Activated B cell treated with CpG ODN at 0.5 μM for 24 hours (primary cell): Measurements from ENCODE around the gene NAPG. TPM values are rescaled to one million over a fixed set of nuclear protein-coding genes. Genes with fewer than 3 reads are reported as not detected.
A peak's percentile ranks its signal among the peaks of the same experiment; 100 is the strongest.

Experiments used
- ATAC-seq: fragments of 200-7000 bp; cut with Tn5 transposase; one replicate; pipeline ENCODE4 v1.10.0; 2021; ENCODE audit warnings: low read depth, mild to moderate bottlenecking, moderate library complexity
- CTCF ChIA-PET: fragments of 350-600 bp; sonication (Branson Sonifier 250); formaldehyde crosslinking; loops from one replicate; lab custom pipeline; 2021; ENCODE audit warnings: antibody characterized with exemption; lab: Charles Lee
- POLR2A ChIA-PET: fragments of 350-600 bp; sonication (Branson Sonifier 250); formaldehyde crosslinking; loops from one replicate; lab custom pipeline; 2021; ENCODE audit warnings: antibody characterized with exemption; lab: Charles Lee
- DNase-seq: peaks from one replicate; pipeline ENCODE4 v3.0.0; 2022
- H3K27ac Mint-ChIP-seq: one replicate; pipeline ENCODE4 v1.8.0; 2020; ENCODE audit warnings: mixed read lengths
- H3K27me3 Mint-ChIP-seq: one replicate; pipeline ENCODE4 v1.8.0; 2021; ENCODE audit warnings: mixed read lengths
- H3K36me3 Mint-ChIP-seq: one replicate; pipeline ENCODE4 v1.8.0; 2021; ENCODE audit warnings: low read depth, mixed read lengths
- H3K4me1 Mint-ChIP-seq: one replicate; pipeline ENCODE4 v1.8.0; 2021; ENCODE audit warnings: mixed read lengths
- H3K4me3 Mint-ChIP-seq: one replicate; pipeline ENCODE4 v1.8.0; 2020; ENCODE audit warnings: mild to moderate bottlenecking, mixed read lengths
- H3K9me3 Mint-ChIP-seq: one replicate; pipeline ENCODE4 v1.8.0; 2020; ENCODE audit warnings: mixed read lengths
- intact Hi-C: fragments of 100-400 bp; cut with micrococcal nuclease; formaldehyde crosslinking; loops from one replicate; pipeline ENCODE4 v1.15.1; 2024
- total RNA-seq: library from RNA; stranded (reverse); gene quantifications from 2 replicates; pipeline ENCODE4 v1.2.3, GENCODE V29; 2022
- TF ChIP-seq, protein P1 (sequence below): fragments of 200-600 bp; IDR thresholded peaks from one replicate; pipeline ENCODE4 v1.8.0; 2022; ENCODE audit warnings: antibody characterized with exemption, mild to moderate bottlenecking

Gene NAPG
- total RNA-seq, 1 donor from 2014 or later: 33.3 TPM

DNA sequence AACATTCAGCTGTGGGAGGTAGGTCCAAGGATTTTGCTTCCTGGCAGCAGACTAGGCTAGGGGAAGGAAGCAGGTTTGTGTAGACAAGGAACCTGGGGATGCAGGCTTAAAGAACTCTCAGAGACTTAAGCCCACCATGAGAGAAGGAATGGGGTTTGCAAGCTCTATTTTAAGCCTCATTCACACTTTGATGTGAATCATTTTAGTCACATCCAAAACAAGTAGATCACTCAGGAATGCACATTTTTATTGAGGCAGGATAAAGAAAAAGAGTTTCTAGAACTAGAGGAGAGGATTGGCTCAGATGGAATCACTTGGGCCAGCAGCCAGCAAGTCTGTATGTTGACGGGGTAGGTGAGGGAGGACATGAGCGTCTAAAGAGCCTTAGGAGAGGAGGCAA lies 3.3 kb upstream of the NAPG start:
- POLR2A ChIA-PET: no interaction called here
- Mint-ChIP-seq H3K36me3 (peaks cover 6% of the 10 kb centered on the region), H3K9me3 (peaks cover 1% of the 10 kb centered on the region), H3K27me3 (peaks cover 3% of the 10 kb centered on the region), H3K27ac (no peak overlapping the region), H3K4me1 (peaks cover 30% of the 10 kb centered on the region), H3K4me3 (no peak overlapping the region)
- intact Hi-C loops: loop anchor here (10.0 kb wide), 4 partner anchors 848 to 1918 kb away; partner anchors contain the start of genes AFG3L2, RAB12 and TWSG1
- DNase-seq (no peak), ATAC-seq (no peak)
- TF ChIP-seq, protein P1, sequence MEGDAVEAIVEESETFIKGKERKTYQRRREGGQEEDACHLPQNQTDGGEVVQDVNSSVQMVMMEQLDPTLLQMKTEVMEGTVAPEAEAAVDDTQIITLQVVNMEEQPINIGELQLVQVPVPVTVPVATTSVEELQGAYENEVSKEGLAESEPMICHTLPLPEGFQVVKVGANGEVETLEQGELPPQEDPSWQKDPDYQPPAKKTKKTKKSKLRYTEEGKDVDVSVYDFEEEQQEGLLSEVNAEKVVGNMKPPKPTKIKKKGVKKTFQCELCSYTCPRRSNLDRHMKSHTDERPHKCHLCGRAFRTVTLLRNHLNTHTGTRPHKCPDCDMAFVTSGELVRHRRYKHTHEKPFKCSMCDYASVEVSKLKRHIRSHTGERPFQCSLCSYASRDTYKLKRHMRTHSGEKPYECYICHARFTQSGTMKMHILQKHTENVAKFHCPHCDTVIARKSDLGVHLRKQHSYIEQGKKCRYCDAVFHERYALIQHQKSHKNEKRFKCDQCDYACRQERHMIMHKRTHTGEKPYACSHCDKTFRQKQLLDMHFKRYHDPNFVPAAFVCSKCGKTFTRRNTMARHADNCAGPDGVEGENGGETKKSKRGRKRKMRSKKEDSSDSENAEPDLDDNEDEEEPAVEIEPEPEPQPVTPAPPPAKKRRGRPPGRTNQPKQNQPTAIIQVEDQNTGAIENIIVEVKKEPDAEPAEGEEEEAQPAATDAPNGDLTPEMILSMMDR: no peak
- CTCF ChIA-PET: interaction anchor here (1.5 to 1.7 kb wide), 3 partner anchors 490 to 551 kb away, joined by 3 to 12 read pairs (median 6); no protein-coding TSS in a partner anchor

DNA sequence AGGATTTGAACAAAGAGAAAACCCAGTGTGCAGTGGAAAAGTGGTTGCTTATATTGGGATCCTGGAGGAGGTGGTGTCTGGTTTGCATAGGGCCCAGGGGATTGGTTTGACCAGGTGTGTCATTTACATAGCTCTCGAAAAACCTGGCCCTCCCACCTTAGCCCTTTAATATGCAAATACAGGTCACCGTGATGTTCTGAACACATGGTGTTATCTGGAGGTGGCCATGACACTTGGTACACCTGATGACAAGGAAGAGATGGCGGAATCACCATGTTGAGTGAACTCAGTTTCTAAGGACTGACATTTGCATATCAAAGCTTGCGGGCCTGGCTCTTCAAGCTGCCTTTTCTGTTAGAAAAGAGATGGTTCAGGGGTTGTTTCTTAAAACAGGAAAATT lies 2.3 kb upstream of the NAPG start:
- H3K4me1 Mint-ChIP-seq: peaks cover 37% of the 10 kb centered on the region
- no peak overlapping the region for H3K4me3 Mint-ChIP-seq
- no peaks in the 10 kb centered on the region for H3K9me3 Mint-ChIP-seq
- H3K27me3 Mint-ChIP-seq: peaks cover under 1% of the 10 kb centered on the region
- H3K36me3 Mint-ChIP-seq: peaks cover 6% of the 10 kb centered on the region
- no peak for ATAC-seq
- no peak overlapping the region for H3K27ac Mint-ChIP-seq
- ChIA-PET CTCF (interaction anchor here (1.7 kb wide), 2 partner anchors 491 to 552 kb away, joined by 6 to 12 read pairs; no protein-coding TSS in a partner anchor), POLR2A (no interaction called here)
- DNase-seq: no peak
- intact Hi-C loops: loop anchor here (10.0 kb wide), 4 partner anchors 849 to 1919 kb away; partner anchors contain the start of genes AFG3L2, RAB12 and TWSG1
- TF ChIP-seq, protein P1: no peak

DNA sequence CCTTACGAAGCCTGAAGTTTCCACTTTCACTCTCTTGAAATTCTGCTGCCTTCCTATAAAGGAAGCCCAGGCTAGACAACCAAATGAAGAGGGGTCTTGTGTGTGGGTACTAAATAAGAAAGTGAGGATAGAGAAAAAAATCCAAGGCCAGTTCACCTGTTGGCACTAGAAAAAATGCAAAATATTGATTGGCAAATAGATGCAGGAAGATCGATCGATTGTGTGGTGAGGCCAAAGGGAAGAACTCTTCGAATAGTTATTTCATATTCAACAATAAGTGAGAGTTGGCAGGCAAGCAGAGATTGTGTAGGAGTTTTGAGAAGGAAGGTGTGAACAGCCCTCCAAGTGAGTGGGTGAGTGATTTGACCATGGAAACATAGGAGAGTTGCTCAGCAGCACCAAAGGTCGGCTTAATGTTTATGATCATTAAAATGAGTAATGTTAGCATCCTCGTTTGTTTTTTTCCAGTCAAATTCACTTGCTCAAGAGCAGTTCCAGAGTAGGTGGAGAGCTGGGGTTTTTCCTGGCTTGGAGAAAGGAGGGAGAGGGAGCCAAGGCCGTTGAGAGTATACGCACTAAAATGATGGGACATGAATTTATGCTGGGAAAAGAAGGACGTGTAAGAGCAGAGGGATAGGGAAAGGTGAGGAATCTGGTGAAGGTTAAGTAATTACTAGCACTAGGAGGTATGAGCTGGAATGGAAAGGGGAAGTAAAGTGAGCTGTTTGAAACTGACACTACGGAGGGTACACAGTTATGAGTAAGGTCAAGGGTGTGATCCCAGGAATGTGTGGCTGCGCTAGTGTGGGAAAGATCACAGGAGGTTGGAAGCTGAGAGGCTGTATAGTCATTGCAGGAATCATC lies 1.1 kb upstream of the NAPG start:
- Mint-ChIP-seq H3K4me1 (peaks cover 45% of the 10 kb centered on the region), H3K36me3 (peaks cover 6% of the 10 kb centered on the region), H3K27ac (peak overlapping the region; percentile 96), H3K27me3 (no peaks in the 10 kb centered on the region), H3K4me3 (peak overlapping the region; percentile 99), H3K9me3 (no peaks in the 10 kb centered on the region)
- peak; percentile 4 for ATAC-seq
- POLR2A ChIA-PET: no interaction called here
- CTCF ChIA-PET: interaction anchor here (1.2 to 1.4 kb wide), 2 partner anchors 34 to 493 kb away, joined by 3 read pairs; no protein-coding TSS in a partner anchor
- TF ChIP-seq, protein P1: no peak
- intact Hi-C loops: loop anchor here (1.0 to 10.0 kb wide), 8 partner anchors 492 to 1920 kb away; partner anchors contain the start of genes AFG3L2, CHMP1B, PPP4R1 and RAB12
- no peak for DNase-seq

DNA sequence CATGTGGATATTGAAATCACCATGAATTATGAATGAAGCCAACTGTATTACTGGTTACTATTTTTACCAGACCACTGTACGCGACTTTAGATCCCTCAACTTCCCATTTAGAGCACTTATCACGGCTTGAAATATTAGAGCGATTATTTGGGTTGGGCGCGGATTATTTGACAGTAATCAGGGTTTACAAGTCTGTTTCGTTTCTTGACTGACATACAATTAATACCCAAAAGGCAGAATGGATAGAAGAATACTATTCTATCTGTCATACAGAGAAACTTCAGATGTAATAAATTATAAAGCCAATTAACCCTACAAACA lies 496 bp upstream of the NAPG start:
- CTCF ChIA-PET: interaction anchor here (1.2 to 1.4 kb wide), 2 partner anchors 34 to 493 kb away, joined by 3 read pairs; no protein-coding TSS in a partner anchor
- Mint-ChIP-seq H3K27ac (peak overlapping the region; percentile 96), H3K36me3 (peaks cover 8% of the 10 kb centered on the region), H3K4me3 (peak overlapping the region; percentile 99), H3K4me1 (peaks cover 47% of the 10 kb centered on the region), H3K27me3 (no peaks in the 10 kb centered on the region), H3K9me3 (no peaks in the 10 kb centered on the region)
- peak; percentile 7 for ATAC-seq
- intact Hi-C loops: loop anchor here (1.0 to 10.0 kb wide), 8 partner anchors 493 to 1921 kb away; partner anchors contain the start of genes AFG3L2, CHMP1B, PPP4R1 and RAB12
- POLR2A ChIA-PET: interaction anchor here (0.8 to 1.3 kb wide), 5 partner anchors 35 to 612 kb away, joined by 3 to 7 read pairs (median 4); partner anchors contain the start of gene VAPA
- no peak for DNase-seq
- TF ChIP-seq, protein P1: no peak
